ENCODE data around the gene ZIC2. TPM values are rescaled to one million over a fixed set of nuclear protein-coding genes. Genes with fewer than 3 reads are reported as not detected.

The ZIC2 gene
- total and polyA plus RNA-seq, 2 of the 8 experiments (the other 6 are each of a cell fraction or from before 2014, with no cell fraction given), result 53.2 to 372 TPM

DNA sequence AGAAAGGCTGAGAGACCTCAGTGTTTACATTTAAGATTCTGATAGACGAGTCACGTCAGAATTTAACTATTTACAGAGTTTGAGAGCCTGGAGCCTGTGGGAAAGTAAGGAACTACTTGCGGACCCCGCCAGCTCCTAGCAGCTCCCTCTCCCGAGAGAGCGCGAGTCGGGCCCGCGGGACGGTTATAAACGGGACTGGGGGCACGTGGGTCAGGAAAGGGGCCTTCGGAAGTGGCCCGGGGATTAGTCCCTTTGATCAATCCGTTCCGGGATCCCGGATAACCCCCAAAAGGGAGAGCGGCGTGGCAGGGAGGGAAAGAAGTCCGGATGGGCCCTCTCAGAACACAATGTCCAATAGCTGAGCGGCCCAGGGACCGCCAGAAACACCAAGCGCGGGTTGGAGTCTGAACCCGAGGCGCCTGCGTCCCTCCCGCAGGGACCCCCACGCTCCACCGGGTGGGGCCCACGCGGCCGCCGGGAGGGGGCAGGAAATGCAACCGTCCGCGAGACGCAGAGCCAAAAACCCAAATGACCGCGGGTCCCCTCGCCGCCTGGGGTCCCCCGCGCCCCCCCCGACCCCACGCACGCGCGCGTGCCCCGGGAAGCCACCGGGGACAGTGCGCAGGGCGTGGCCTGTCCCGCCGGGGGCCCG, 13.6 kb upstream of the ZIC2 start:
- Histone ChIP-seq H3K79me2 (ENCODE audit: control insufficient read depth in 1 of 2, insufficient read depth in 2 of 2, low read length in 2 of 2) (peaks cover 15 to 71% of the 10 kb centered on the region in 2 experiments), H3K9ac (replicated peaks in 1 of 4; ENCODE audit: extremely low read depth in 1 of 4, low read depth in 3 of 4, low read length in 3 of 4) (peak overlapping the region; percentile 60 to 86 (median 76)), H2BK120ac (replicated peaks; ENCODE audit: low read depth, low read length) (no peak overlapping the region), H3K27me3 (replicated peaks in 1 of 4; ENCODE audit: control insufficient read depth in 3 of 4, extremely low read depth in 1 of 4, insufficient read depth in 3 of 4, low read length in 3 of 4) (no peaks in the 10 kb centered on the region), H2AFZ (ENCODE audit: low read length) (no peak overlapping the region), H4K8ac (ENCODE audit: extremely low read depth, insufficient read depth, low read length) (peak overlapping the region; percentile 70; the same call in 1 of the 2 replicates), H3K27ac (ENCODE audit: low read depth, low read length) (no peak overlapping the region), H3K4me1 (replicated peaks in 1 of 4; ENCODE audit: control insufficient read depth in 3 of 4, insufficient read depth in 4 of 4, low read length in 3 of 4) (peaks cover 5 to 14% (median 7%) of the 10 kb centered on the region in 4 experiments), H2BK20ac (ENCODE audit: low read length) (no peak overlapping the region), H4K5ac (ENCODE audit: insufficient read length, low read depth, low read length) (peak overlapping the region; percentile 29), H3K4me3 (ENCODE audit: extremely low read depth in 1 of 4, insufficient read depth in 2 of 4, low read depth in 3 of 4, low read length in 4 of 4) (peak overlapping the region; percentile 79 to 96 (median 92)), H2BK12ac (ENCODE audit: low read depth, low read length) (no peak overlapping the region), H3K18ac (ENCODE audit: extremely low read depth, low read length) (peak overlapping the region; percentile 87), H4K20me1 (replicated peaks in 1 of 2; ENCODE audit: control insufficient read depth in 1 of 2, insufficient read depth in 2 of 2, low read length in 2 of 2) (peaks cover 23 to 29% of the 10 kb centered on the region in 2 experiments), H3K4me2 (ENCODE audit: insufficient read depth in 1 of 2, low read depth in 2 of 2, low read length in 2 of 2) (peak overlapping the region; percentile 81), H3K23me2 (ENCODE audit: low read depth, low read length) (peaks cover 20% of the 10 kb centered on the region), H2BK15ac (ENCODE audit: low read length) (no peak overlapping the region), H3K56ac (replicated peaks; ENCODE audit: insufficient read length, low read depth, low read length) (peak overlapping the region; percentile 91), H2AK5ac (ENCODE audit: low read depth, low read length) (no peak overlapping the region; the same call in 1 of the 2 replicates), H3K9me3 (ENCODE audit: insufficient read depth in 2 of 2, low read depth in 1 of 2, low read length in 1 of 2) (no peaks in the 10 kb centered on the region), H3K23ac (ENCODE audit: insufficient read length) (no peak overlapping the region), H2BK5ac (ENCODE audit: low read depth, low read length) (no peak overlapping the region), H3K4ac (replicated peaks; ENCODE audit: insufficient read length, low read depth, low read length) (no peak overlapping the region), H3K36me3 (ENCODE audit: control insufficient read depth in 2 of 4, insufficient read depth in 4 of 4, low read length in 3 of 4) (peaks cover 2 to 66% (median 36%) of the 10 kb centered on the region in 4 experiments; a peak in 7 of 8 replicates), H4K91ac (replicated peaks; ENCODE audit: insufficient read length, low read length) (no peak overlapping the region), H3K79me1 (ENCODE audit: low read depth, low read length) (peaks cover 3% of the 10 kb centered on the region; the same call in 1 of the 2 replicates), H3K14ac (ENCODE audit: insufficient read length) (no peak overlapping the region)
- DNase-seq (ENCODE audit: low read depth in 1 of 2, low spot score in 2 of 2) (no peak), FAIRE-seq (no peak)
- TF ChIP-seq BACH1 (IDR thresholded peaks at IDR 0.05; ENCODE audit: low read length) (0 out of 2 replicates have a peak, but pooled peaks have one; percentile 40), POLR2A (IDR thresholded peaks at IDR 0.05; ENCODE audit: control extremely low read depth in 1 of 2, low read depth in 2 of 2, low read length in 2 of 2) (peak in 1 of 2 experiments; percentile 16; a peak in 1 of 3 replicates), SUZ12 (IDR thresholded peaks at IDR 0.05; ENCODE audit: low read length) (0 out of 2 replicates have a peak, but pooled peaks have one; percentile 10), RNF2 (IDR thresholded peaks at IDR 0.05; ENCODE audit: borderline replicate concordance, low read depth, low read length, missing control alignments, poor library complexity, severe bottlenecking) (no peak), SIN3A (conservative IDR thresholded peaks at IDR 0.05 in 1 of 2, IDR thresholded peaks at IDR 0.05 in 1 of 2; ENCODE audit: low read depth in 1 of 2, low read length in 2 of 2) (0 out of 4 replicates have a peak, but pooled peaks of 1 of the 2 experiments have one; percentile 10), CBX8 (IDR thresholded peaks at IDR 0.05; ENCODE audit: borderline replicate concordance, low read depth, low read length) (no peak)
- TF ChIP-seq, protein P1, sequence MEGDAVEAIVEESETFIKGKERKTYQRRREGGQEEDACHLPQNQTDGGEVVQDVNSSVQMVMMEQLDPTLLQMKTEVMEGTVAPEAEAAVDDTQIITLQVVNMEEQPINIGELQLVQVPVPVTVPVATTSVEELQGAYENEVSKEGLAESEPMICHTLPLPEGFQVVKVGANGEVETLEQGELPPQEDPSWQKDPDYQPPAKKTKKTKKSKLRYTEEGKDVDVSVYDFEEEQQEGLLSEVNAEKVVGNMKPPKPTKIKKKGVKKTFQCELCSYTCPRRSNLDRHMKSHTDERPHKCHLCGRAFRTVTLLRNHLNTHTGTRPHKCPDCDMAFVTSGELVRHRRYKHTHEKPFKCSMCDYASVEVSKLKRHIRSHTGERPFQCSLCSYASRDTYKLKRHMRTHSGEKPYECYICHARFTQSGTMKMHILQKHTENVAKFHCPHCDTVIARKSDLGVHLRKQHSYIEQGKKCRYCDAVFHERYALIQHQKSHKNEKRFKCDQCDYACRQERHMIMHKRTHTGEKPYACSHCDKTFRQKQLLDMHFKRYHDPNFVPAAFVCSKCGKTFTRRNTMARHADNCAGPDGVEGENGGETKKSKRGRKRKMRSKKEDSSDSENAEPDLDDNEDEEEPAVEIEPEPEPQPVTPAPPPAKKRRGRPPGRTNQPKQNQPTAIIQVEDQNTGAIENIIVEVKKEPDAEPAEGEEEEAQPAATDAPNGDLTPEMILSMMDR (IDR thresholded peaks at IDR 0.05; ENCODE audit: control extremely low read depth in 1 of 3, insufficient read depth in 1 of 3, low read depth in 1 of 3, low read length in 3 of 3), result 0 out of 4 replicates have a peak, but pooled peaks of 1 of the 3 experiments have one; percentile 8
- ChIA-PET POLR2A (ENCODE audit: partially characterized antibody) (interaction anchor here (1.1 to 5.7 kb wide), 7 partner anchors 10 to 218 kb away, joined by 3 to 56 read pairs (median 7); partner anchors contain the start of gene ZIC2), CTCF (ENCODE audit: partially characterized antibody) (interaction anchor here (0.8 to 3.6 kb wide), 10 partner anchors 11 to 312 kb away, joined by 3 to 23 read pairs (median 5); no protein-coding TSS in a partner anchor)
- 2% methylated on average over 38 of the region's 58 CpGs; no CpG with 5 or more reads in 1 of the 2 experiments for WGBS, 2 experiments (ENCODE audit: extremely low coverage in 1 of 2, insufficient coverage in 1 of 2, insufficient read length in 1 of 2, insufficient replicate concordance in 2 of 2, low coverage in 1 of 2, low lambda C conversion rate in 2 of 2, missing lambda C conversion rate in 1 of 2)
